ENCODE data around the gene ZBTB40.

DNA sequence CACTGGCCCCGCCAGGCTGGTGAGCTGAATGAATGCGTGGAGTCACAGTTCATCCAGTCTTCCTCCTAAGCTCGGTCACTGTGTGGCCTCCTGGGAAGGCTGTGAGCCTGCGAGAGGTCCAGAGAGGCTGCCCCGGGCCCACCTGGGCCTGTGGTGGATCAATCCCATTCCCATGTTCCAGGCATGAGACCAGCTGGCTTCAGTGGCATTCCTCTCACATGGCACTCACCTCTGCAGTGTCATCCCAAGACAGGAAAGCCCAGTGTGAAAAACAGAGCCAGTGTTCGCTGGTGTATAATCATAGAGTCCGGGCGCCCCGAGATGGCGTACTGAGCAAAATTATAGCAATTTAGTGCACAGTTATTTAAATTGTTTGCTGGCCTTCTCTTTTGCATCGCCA is 74.0 kb downstream of the ZBTB40 start:
- no peak for TF ChIP-seq POLR2A (IDR thresholded peaks at IDR 0.05; ENCODE audit: low read length)
- no peak for TF ChIP-seq GATA1 (IDR thresholded peaks at IDR 0.05; ENCODE audit: low read depth, low read length)

Measured in erythroblast (primary cell).